ENCODE data around the gene HSPA9.

HSPA9 gene

GRCh38 chr5:138575194-138576015, at the start of gene HSPA9:
HSPA9 (minus strand) TSS chr5:138575401; CDS start chr5:138575318, 83 bp downstream.
- Histone ChIP-seq H3K4me3 (peak within 1 kb of the TSS; percentile 90), H3K9ac (ENCODE audit: insufficient read length) (peak within 1 kb of the TSS; percentile 99), H3K9me3 (ENCODE audit: low read depth, low read length) (no peaks in the 10 kb centered on the region), H3K36me3 (ENCODE audit: insufficient read depth, low read length) (peaks cover 45% of the 10 kb centered on the region), H3K27ac (peak within 1 kb of the TSS; percentile 99)
- TF ChIP-seq EZH2 (IDR thresholded peaks at IDR 0.05) (no peak), POLR2AphosphoS5 (IDR thresholded peaks at IDR 0.05; ENCODE audit: borderline replicate concordance, low read depth, low read length) (peak; percentile 92), FOXP2 (optimal IDR thresholded peaks at IDR 0.05; ENCODE audit: control extremely low read depth, extremely low read length, insufficient read depth) (peak; percentile 95)
- peak; percentile 99 for DNase-seq (ENCODE audit: low read depth, low spot score)

- no peak for DNase-seq (ENCODE audit: low read depth, low spot score)
These were observed 47.9 kb upstream of the HSPA9 start for GRCh38 chr5:138623053-138623452.

GRCh38 chr5:138622051-138622450, 46.9 kb upstream of the HSPA9 start:
- Histone ChIP-seq H3K27ac (no peak overlapping the region), H3K9me3 (ENCODE audit: low read depth, low read length) (no peaks in the 10 kb centered on the region), H3K9ac (ENCODE audit: insufficient read length) (no peak overlapping the region), H3K4me3 (no peak overlapping the region), H3K36me3 (ENCODE audit: insufficient read depth, low read length) (no peaks in the 10 kb centered on the region)
- TF ChIP-seq FOXP2 (optimal IDR thresholded peaks at IDR 0.05; ENCODE audit: control extremely low read depth, extremely low read length, insufficient read depth), result no peak
- no peak for TF ChIP-seq POLR2AphosphoS5 (IDR thresholded peaks at IDR 0.05; ENCODE audit: borderline replicate concordance, low read depth, low read length)
- DNase-seq (ENCODE audit: low read depth, low spot score), result no peak

More at GRCh38 chr5:138623053-138623452, 47.9 kb upstream of the HSPA9 start:
- no peaks in the 10 kb centered on the region for H3K36me3 ChIP-seq (ENCODE audit: insufficient read depth, low read length)
- no peaks in the 10 kb centered on the region for H3K9me3 ChIP-seq (ENCODE audit: low read depth, low read length)
- H3K4me3 ChIP-seq, result no peak overlapping the region
- no peak overlapping the region for H3K27ac ChIP-seq
- H3K9ac ChIP-seq (ENCODE audit: insufficient read length), result no peak overlapping the region
- TF ChIP-seq POLR2AphosphoS5 (IDR thresholded peaks at IDR 0.05; ENCODE audit: borderline replicate concordance, low read depth, low read length) (no peak), EZH2 (IDR thresholded peaks at IDR 0.05) (no peak), FOXP2 (optimal IDR thresholded peaks at IDR 0.05; ENCODE audit: control extremely low read depth, extremely low read length, insufficient read depth) (no peak)

- DNase-seq (ENCODE audit: low read depth, low spot score), result no peak
- Histone ChIP-seq H3K4me3 (no peak overlapping the region), H3K27ac (no peak overlapping the region), H3K9me3 (ENCODE audit: low read depth, low read length) (no peaks in the 10 kb centered on the region), H3K36me3 (ENCODE audit: insufficient read depth, low read length) (no peaks in the 10 kb centered on the region), H3K9ac (ENCODE audit: insufficient read length) (no peak overlapping the region)
- TF ChIP-seq POLR2AphosphoS5 (IDR thresholded peaks at IDR 0.05; ENCODE audit: borderline replicate concordance, low read depth, low read length) (no peak), FOXP2 (optimal IDR thresholded peaks at IDR 0.05; ENCODE audit: control extremely low read depth, extremely low read length, insufficient read depth) (no peak), EZH2 (IDR thresholded peaks at IDR 0.05) (no peak)
These were observed 45.5 kb upstream of the HSPA9 start for GRCh38 chr5:138620663-138621224.

- Histone ChIP-seq H3K9ac (ENCODE audit: insufficient read length) (no peak overlapping the region), H3K4me3 (no peak overlapping the region), H3K9me3 (ENCODE audit: low read depth, low read length) (no peaks in the 10 kb centered on the region), H3K27ac (no peak overlapping the region), H3K36me3 (ENCODE audit: insufficient read depth, low read length) (no peaks in the 10 kb centered on the region)
- DNase-seq (ENCODE audit: low read depth, low spot score), result no peak
- TF ChIP-seq FOXP2 (optimal IDR thresholded peaks at IDR 0.05; ENCODE audit: control extremely low read depth, extremely low read length, insufficient read depth) (no peak), POLR2AphosphoS5 (IDR thresholded peaks at IDR 0.05; ENCODE audit: borderline replicate concordance, low read depth, low read length) (no peak), EZH2 (IDR thresholded peaks at IDR 0.05) (no peak)
These were observed 41.3 kb upstream of the HSPA9 start for GRCh38 chr5:138616508-138616907.

- no peak overlapping the region for H3K9ac ChIP-seq (ENCODE audit: insufficient read length)
- TF ChIP-seq EZH2 (IDR thresholded peaks at IDR 0.05) (no peak), POLR2AphosphoS5 (IDR thresholded peaks at IDR 0.05; ENCODE audit: borderline replicate concordance, low read depth, low read length) (no peak), FOXP2 (optimal IDR thresholded peaks at IDR 0.05; ENCODE audit: control extremely low read depth, extremely low read length, insufficient read depth) (no peak)
- no peak overlapping the region for H3K4me3 ChIP-seq
- H3K9me3 ChIP-seq (ENCODE audit: low read depth, low read length), result no peaks in the 10 kb centered on the region
- H3K27ac ChIP-seq, result no peak overlapping the region
- H3K36me3 ChIP-seq (ENCODE audit: insufficient read depth, low read length), result no peaks in the 10 kb centered on the region
- no peak for DNase-seq (ENCODE audit: low read depth, low spot score)
These were observed 40.3 kb upstream of the HSPA9 start for GRCh38 chr5:138615461-138615860.

- Histone ChIP-seq H3K4me3 (no peak overlapping the region), H3K9me3 (ENCODE audit: low read depth, low read length) (no peaks in the 10 kb centered on the region), H3K9ac (ENCODE audit: insufficient read length) (no peak overlapping the region), H3K27ac (peak overlapping the region; percentile 39; the same call in 1 of the 2 replicates), H3K36me3 (ENCODE audit: insufficient read depth, low read length) (no peaks in the 10 kb centered on the region)
- TF ChIP-seq FOXP2 (optimal IDR thresholded peaks at IDR 0.05; ENCODE audit: control extremely low read depth, extremely low read length, insufficient read depth) (no peak), EZH2 (IDR thresholded peaks at IDR 0.05) (no peak), POLR2AphosphoS5 (IDR thresholded peaks at IDR 0.05; ENCODE audit: borderline replicate concordance, low read depth, low read length) (no peak)
- no peak for DNase-seq (ENCODE audit: low read depth, low spot score)
These were observed 36.5 kb upstream of the HSPA9 start for GRCh38 chr5:138611678-138612218.

- no peak for TF ChIP-seq POLR2AphosphoS5 (IDR thresholded peaks at IDR 0.05; ENCODE audit: borderline replicate concordance, low read depth, low read length)
- no peak for TF ChIP-seq EZH2 (IDR thresholded peaks at IDR 0.05)
- no peak for TF ChIP-seq FOXP2 (optimal IDR thresholded peaks at IDR 0.05; ENCODE audit: control extremely low read depth, extremely low read length, insufficient read depth)
- peak overlapping the region; percentile 39; the same call in 1 of the 2 replicates for H3K27ac ChIP-seq
- H3K4me3 ChIP-seq, result no peak overlapping the region
- DNase-seq (ENCODE audit: low read depth, low spot score), result no peak
- no peaks in the 10 kb centered on the region for H3K9me3 ChIP-seq (ENCODE audit: low read depth, low read length)
- H3K9ac ChIP-seq (ENCODE audit: insufficient read length), result no peak overlapping the region
- H3K36me3 ChIP-seq (ENCODE audit: insufficient read depth, low read length), result no peaks in the 10 kb centered on the region
These were observed 35.9 kb upstream of the HSPA9 start for GRCh38 chr5:138610918-138611677.

Data from SK-N-MC (cell line).